Astrocyte (in vitro differentiated cells and primary cell): ENCODE data around the gene CLVS2. TPM values are rescaled to one million over a fixed set of nuclear protein-coding genes. Genes with fewer than 3 reads are reported as not detected.

Experiments used
- DNase-seq: peaks from one replicate; pipeline ENCODE4 v3.0.0-alpha.2; 2010; ENCODE audit warnings: low read depth
- FAIRE-seq: peaks from 2 replicates; lab custom pipeline; 2011; peaks lifted over from hg19 to GRCh38; lab: Jason Lieb, UNC
- H2AFZ ChIP-seq: 2 replicates; pipeline ENCODE4 v1.6.0; 2012; ENCODE audit warnings: low read depth, low read length, inconsistent platforms
- H3K27ac ChIP-seq: 2 replicates; pipeline ENCODE4 v1.5.1; 2011; ENCODE audit warnings: low read depth, low read length, inconsistent platforms
- H3K27me3 ChIP-seq: 2 replicates; pipeline ENCODE4 v1.6.0; 2011; ENCODE audit warnings: low read length, inconsistent platforms; ENCODE audit not compliant: insufficient read depth
- H3K36me3 ChIP-seq: 2 replicates; pipeline ENCODE4 v1.5.1; 2011; ENCODE audit warnings: low read length, inconsistent platforms; ENCODE audit not compliant: insufficient read depth
- H3K4me1 ChIP-seq: 2 replicates; pipeline ENCODE4 v1.5.1; 2011; ENCODE audit warnings: low read length, inconsistent platforms; ENCODE audit not compliant: insufficient read depth
- H3K4me2 ChIP-seq: 2 replicates; pipeline ENCODE4 v1.6.0; 2012; ENCODE audit warnings: low read length, inconsistent platforms
- H3K4me3 ChIP-seq: 2 replicates; pipeline ENCODE4 v1.5.1; 2011; ENCODE audit warnings: low read depth, mild to moderate bottlenecking, low read length, inconsistent platforms; ENCODE audit not compliant: insufficient read depth
- H3K79me2 ChIP-seq: 2 replicates; pipeline ENCODE4 v1.6.0; 2012; ENCODE audit warnings: mild to moderate bottlenecking, low read length, inconsistent platforms; ENCODE audit not compliant: insufficient read depth
- H3K9ac ChIP-seq: 2 replicates; pipeline ENCODE4 v1.6.0; 2012; ENCODE audit warnings: mild to moderate bottlenecking, low read length, inconsistent platforms
- H3K9me3 ChIP-seq: 2 replicates; pipeline ENCODE4 v1.5.1; 2012; ENCODE audit warnings: low read depth, mild to moderate bottlenecking, low read length, inconsistent platforms; ENCODE audit not compliant: insufficient read depth
- H4K20me1 ChIP-seq: 2 replicates; pipeline ENCODE4 v1.6.0; 2012; ENCODE audit warnings: low read length, inconsistent platforms; ENCODE audit not compliant: insufficient read depth
- H3K27ac Mint-ChIP-seq: one replicate; pipeline ENCODE4 v1.8.0; 2021; ENCODE audit warnings: mild to moderate bottlenecking, mixed read lengths; ENCODE audit not compliant: unreplicated experiment
- H3K27me3 Mint-ChIP-seq: one replicate; pipeline ENCODE4 v1.8.0; 2021; ENCODE audit warnings: low read depth, mixed read lengths; ENCODE audit not compliant: unreplicated experiment
- H3K36me3 Mint-ChIP-seq: one replicate; pipeline ENCODE4 v1.8.0; 2021; ENCODE audit warnings: low read depth, mixed read lengths; ENCODE audit not compliant: unreplicated experiment
- H3K4me1 Mint-ChIP-seq: one replicate; pipeline ENCODE4 v1.8.0; 2021; ENCODE audit warnings: low read depth, mixed read lengths; ENCODE audit not compliant: unreplicated experiment
- H3K4me3 Mint-ChIP-seq: one replicate; pipeline ENCODE4 v1.8.0; 2021; ENCODE audit warnings: mild to moderate bottlenecking, moderate library complexity, mixed read lengths; ENCODE audit not compliant: unreplicated experiment
- H3K9me3 Mint-ChIP-seq: one replicate; pipeline ENCODE4 v1.8.0; 2021; ENCODE audit warnings: mild to moderate bottlenecking, mixed read lengths; ENCODE audit not compliant: unreplicated experiment
- CTCF ChIP-seq: IDR thresholded peaks from 2 replicates; pipeline ENCODE4 v1.5.1; 2011; ENCODE audit warnings: low read depth, mild to moderate bottlenecking, inconsistent platforms, low read length, moderate library complexity; ENCODE audit not compliant: insufficient read depth
- EZH2 ChIP-seq: IDR thresholded peaks from 2 replicates; pipeline ENCODE4 v1.6.1; 2012; ENCODE audit warnings: mild to moderate bottlenecking, low read length, inconsistent platforms; ENCODE audit not compliant: insufficient read depth
- total RNA-seq: library from RNA; stranded (reverse); gene quantifications from 2 replicates; pipeline ENCODE4 v1.2.1, GENCODE V29; 2021

Gene CLVS2
- total RNA-seq, 1 donor from 2014 or later = not detected

DNA sequence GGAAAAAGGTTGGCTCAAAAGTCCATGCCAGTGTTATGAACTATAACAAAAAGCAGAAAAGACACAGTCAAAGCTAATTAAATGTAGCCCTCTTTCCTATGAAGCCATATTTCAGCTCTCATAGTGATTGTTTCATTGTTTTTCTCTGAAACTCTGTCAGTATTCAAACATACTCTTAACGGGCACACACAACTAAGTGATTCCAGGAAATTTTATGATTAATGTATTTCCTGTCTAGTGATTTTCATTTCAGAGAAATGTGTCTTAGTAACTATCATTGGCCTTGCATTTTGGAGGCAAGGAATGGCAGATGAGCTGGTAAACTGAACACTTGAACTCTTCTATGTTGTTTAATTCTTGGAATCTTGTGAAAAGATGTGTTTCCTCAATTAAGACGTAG, 68.0 kb downstream of the CLVS2 start:
- Mint-ChIP-seq H3K27ac (no peak overlapping the region), H3K4me1 (no peaks in the 10 kb centered on the region), H3K9me3 (no peaks in the 10 kb centered on the region), H3K36me3 (no peaks in the 10 kb centered on the region), H3K27me3 (no peaks in the 10 kb centered on the region), H3K4me3 (no peak overlapping the region)
- no peaks in the 10 kb centered on the region for H3K79me2 ChIP-seq
- no peak overlapping the region for H3K4me3 ChIP-seq
- H3K27me3 ChIP-seq = no peaks in the 10 kb centered on the region
- no peak overlapping the region for H2AFZ ChIP-seq
- no peak overlapping the region for H3K4me2 ChIP-seq
- DNase-seq (no peak), FAIRE-seq (no peak)
- no peak overlapping the region for H3K9ac ChIP-seq
- no peaks in the 10 kb centered on the region for H4K20me1 ChIP-seq
- H3K9me3 ChIP-seq = no peaks in the 10 kb centered on the region
- no peaks in the 10 kb centered on the region for H3K4me1 ChIP-seq
- H3K27ac ChIP-seq = no peak overlapping the region
- no peaks in the 10 kb centered on the region for H3K36me3 ChIP-seq
- no peak for TF ChIP-seq EZH2
- no peak for TF ChIP-seq CTCF

- no peak for FAIRE-seq
- Mint-ChIP-seq H3K36me3 (no peaks in the 10 kb centered on the region), H3K4me1 (no peaks in the 10 kb centered on the region), H3K27me3 (no peaks in the 10 kb centered on the region), H3K27ac (no peak overlapping the region), H3K9me3 (no peaks in the 10 kb centered on the region), H3K4me3 (no peak overlapping the region)
- no peak overlapping the region for H2AFZ ChIP-seq
- no peak overlapping the region for H3K4me3 ChIP-seq
- no peaks in the 10 kb centered on the region for H3K9me3 ChIP-seq
- no peaks in the 10 kb centered on the region for H4K20me1 ChIP-seq
- no peaks in the 10 kb centered on the region for H3K27me3 ChIP-seq
- DNase-seq = no peak
- no peaks in the 10 kb centered on the region for H3K79me2 ChIP-seq
- H3K9ac ChIP-seq = no peak overlapping the region
- H3K27ac ChIP-seq = no peak overlapping the region
- H3K4me1 ChIP-seq = no peaks in the 10 kb centered on the region
- no peak for TF ChIP-seq CTCF
- no peaks in the 10 kb centered on the region for H3K36me3 ChIP-seq
- H3K4me2 ChIP-seq = no peak overlapping the region
Measured at GRCh38 chr6:123074616-123075015, 78.6 kb downstream of the CLVS2 start.

DNA sequence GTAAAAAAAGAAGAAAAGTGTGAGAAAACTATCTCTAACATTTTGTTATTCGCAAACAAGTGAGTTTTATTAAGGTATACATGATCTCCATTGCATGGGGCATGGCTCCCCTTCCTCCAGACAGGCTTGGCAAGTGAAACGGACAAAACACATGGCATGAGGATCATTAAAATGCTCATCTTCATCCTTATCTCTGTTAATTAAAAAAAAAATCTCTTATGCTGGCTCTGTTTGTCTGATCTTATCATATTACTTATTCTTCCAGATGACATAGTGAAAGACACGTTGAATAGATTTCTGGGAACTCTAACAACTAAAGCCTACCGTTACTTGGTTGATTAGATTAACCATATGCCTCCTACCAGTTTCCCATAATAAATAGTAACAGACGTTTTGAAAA, 89.4 kb downstream of the CLVS2 start:
- H3K9ac ChIP-seq = no peak overlapping the region
- FAIRE-seq = no peak
- H3K27me3 Mint-ChIP-seq = peaks cover 5% of the 10 kb centered on the region
- no peaks in the 10 kb centered on the region for H3K79me2 ChIP-seq
- H3K27me3 ChIP-seq = no peaks in the 10 kb centered on the region
- no peaks in the 10 kb centered on the region for H3K4me1 ChIP-seq
- no peak overlapping the region for H3K4me2 ChIP-seq
- no peaks in the 10 kb centered on the region for H3K9me3 Mint-ChIP-seq
- TF ChIP-seq CTCF = no peak
- DNase-seq = no peak
- H4K20me1 ChIP-seq = no peaks in the 10 kb centered on the region
- H3K4me3 Mint-ChIP-seq = no peak overlapping the region
- H3K4me1 Mint-ChIP-seq = no peaks in the 10 kb centered on the region
- no peak overlapping the region for H3K27ac Mint-ChIP-seq
- no peak overlapping the region for H3K4me3 ChIP-seq
- no peaks in the 10 kb centered on the region for H3K9me3 ChIP-seq
- H3K36me3 Mint-ChIP-seq = no peaks in the 10 kb centered on the region
- H2AFZ ChIP-seq = no peak overlapping the region
- no peaks in the 10 kb centered on the region for H3K36me3 ChIP-seq
- no peak overlapping the region for H3K27ac ChIP-seq
